ENCODE results near the gene SLCO4C1. TPM values are rescaled to one million over a fixed set of nuclear protein-coding genes. Genes with fewer than 3 reads are reported as not detected.

The SLCO4C1 gene
- total RNA-seq, 1 experiment from 2014 or later: not detected

GRCh38 chr5:102221949-102222348, 74.1 kb downstream of the SLCO4C1 start:
- Histone ChIP-seq H3K4me3 (no peak overlapping the region), H3K27me3 (no peaks in the 10 kb centered on the region), H3K9me3 (peaks cover 6% of the 10 kb centered on the region; the same call in 1 of the 2 replicates), H3K36me3 (no peaks in the 10 kb centered on the region)
- no peak for DNase-seq

GRCh38 chr5:102218159-102218558, 77.9 kb downstream of the SLCO4C1 start:
- Histone ChIP-seq H3K4me3 (no peak overlapping the region), H3K9me3 (0 out of 2 replicates have a peak, but pooled peaks cover 3% of the 10 kb centered on the region), H3K36me3 (no peaks in the 10 kb centered on the region), H3K27me3 (0 out of 2 replicates have a peak, but pooled peaks cover under 1% of the 10 kb centered on the region)
- DNase-seq: no peak

GRCh38 chr5:102216678-102217077, 79.4 kb downstream of the SLCO4C1 start:
- no peak for DNase-seq
- Histone ChIP-seq H3K36me3 (no peaks in the 10 kb centered on the region), H3K4me3 (no peak overlapping the region), H3K9me3 (no peaks in the 10 kb centered on the region), H3K27me3 (0 out of 2 replicates have a peak, but pooled peaks cover 2% of the 10 kb centered on the region)

- no peaks in the 10 kb centered on the region for H3K36me3 ChIP-seq
- H3K27me3 ChIP-seq: 0 out of 2 replicates have a peak, but pooled peaks cover 2% of the 10 kb centered on the region
- no peak overlapping the region for H3K4me3 ChIP-seq
- no peaks in the 10 kb centered on the region for H3K9me3 ChIP-seq
- DNase-seq: no peak
Observed at GRCh38 chr5:102211165-102211564, 84.9 kb downstream of the SLCO4C1 start.

GRCh38 chr5:102200861-102201260, 95.2 kb downstream of the SLCO4C1 start:
- no peak for DNase-seq
- Histone ChIP-seq H3K9me3 (no peaks in the 10 kb centered on the region), H3K36me3 (no peaks in the 10 kb centered on the region), H3K27me3 (peaks cover 2% of the 10 kb centered on the region; the same call in 1 of the 2 replicates), H3K4me3 (no peak overlapping the region)

GRCh38 chr5:102196481-102196880, 99.6 kb downstream of the SLCO4C1 start:
- H3K9me3 ChIP-seq: no peaks in the 10 kb centered on the region; the same call in 1 of the 2 replicates
- H3K4me3 ChIP-seq: no peak overlapping the region
- no peaks in the 10 kb centered on the region for H3K36me3 ChIP-seq
- DNase-seq: no peak
- H3K27me3 ChIP-seq: 0 out of 2 replicates have a peak, but pooled peaks cover 2% of the 10 kb centered on the region

Other genes starting within 250 kb of the SLCO4C1 start
- not detected in 2 replicates for gene SLCO6A1, start 202.7 kb upstream of the SLCO4C1 start, total RNA-seq (2014; rRNA removed; shearing (Covaris generic); ENCODE audit: low replicate concordance)

Data from MG63 (cell line).